Liver (tissue), 9 donors: ENCODE results near the gene HSD3B1. TPM values are rescaled to one million over a fixed set of nuclear protein-coding genes. Genes with fewer than 3 reads are reported as not detected.
A peak's percentile ranks its signal among the peaks of the same experiment; 100 is the strongest.

Experiments
- DNase-seq: peaks from one replicate; pipeline ENCODE4 v3.0.0-alpha.2; 2017; ENCODE audit warnings: low spot score
- H3K27ac ChIP-seq, 2 donors: one replicate each; pipeline ENCODE4 v1.7.0; 2013; ENCODE audit warnings: inconsistent platforms in 2 of 2, low read length in 2 of 2, control low read depth in 1 of 2, low read depth in 1 of 2, mild to moderate bottlenecking in 1 of 2
- H3K27me3 ChIP-seq, 4 donors: one replicate each; pipeline versions ENCODE4 v1.6.1 to v1.7.0; 2013; ENCODE audit warnings: low read length in 3 of 4, inconsistent platforms in 1 of 4, mild to moderate bottlenecking in 1 of 4, moderate library complexity in 1 of 4; ENCODE audit not compliant: control insufficient read depth in 4 of 4, insufficient read depth in 4 of 4
- H3K36me3 ChIP-seq, 4 donors: one replicate each; pipeline versions ENCODE4 v1.6.1 to v1.7.0; 2013; ENCODE audit warnings: low read length in 3 of 4, mild to moderate bottlenecking in 3 of 4, low read depth in 1 of 4, moderate library complexity in 1 of 4; ENCODE audit not compliant: control insufficient read depth in 4 of 4, insufficient read depth in 3 of 4
- H3K4me1 ChIP-seq, 4 donors: one replicate each; pipeline versions ENCODE4 v1.6.1 to v1.7.0; 2013; ENCODE audit warnings: low read length in 3 of 4, mild to moderate bottlenecking in 3 of 4, moderate library complexity in 1 of 4; ENCODE audit not compliant: control insufficient read depth in 4 of 4, insufficient read depth in 4 of 4
- H3K4me3 ChIP-seq, 3 donors: one replicate each; pipeline versions ENCODE4 v1.6.1 to v1.7.0; 2013; ENCODE audit warnings: low read length in 3 of 3, control low read depth in 1 of 3, low read depth in 1 of 3, mild to moderate bottlenecking in 1 of 3
- H3K9ac ChIP-seq, 2 donors: one replicate each; pipeline ENCODE4 v1.7.0; 2013; ENCODE audit warnings: low read length in 2 of 2, mild to moderate bottlenecking in 2 of 2, moderate library complexity in 2 of 2, control low read depth in 1 of 2, low read depth in 1 of 2
- H3K9me3 ChIP-seq, 4 donors: one replicate each; pipeline versions ENCODE4 v1.6.1 to v1.7.0; 2013; ENCODE audit warnings: low read length in 3 of 4; ENCODE audit not compliant: control insufficient read depth in 4 of 4
- ATF3 ChIP-seq: IDR thresholded peaks from 2 replicates; pipeline ENCODE4 v1.6.1; 2016; ENCODE audit warnings: antibody characterized with exemption
- EGR1 ChIP-seq, 2 donors: IDR thresholded peaks; 2 replicates each; pipeline ENCODE4 v1.6.1; 2016 to 2018; ENCODE audit warnings: antibody characterized with exemption in 2 of 2, low read depth in 2 of 2
- FOXA1 ChIP-seq: IDR thresholded peaks from 2 replicates; pipeline ENCODE4 v1.6.1; 2016; ENCODE audit warnings: antibody characterized with exemption
- FOXA2 ChIP-seq: IDR thresholded peaks from 2 replicates; pipeline ENCODE4 v1.6.1; 2016; ENCODE audit warnings: antibody characterized with exemption
- GABPA ChIP-seq, 2 donors: IDR thresholded peaks in 1 of 2; conservative IDR thresholded peaks in 1 of 2; 2 replicates each; pipeline ENCODE4 v1.6.1; 2016; ENCODE audit warnings: antibody characterized with exemption in 2 of 2, mild to moderate bottlenecking in 1 of 2, moderate library complexity in 1 of 2
- HNF4A ChIP-seq, 2 donors: conservative IDR thresholded peaks; 2 replicates each; pipeline ENCODE4 v1.6.1; 2016; ENCODE audit warnings: antibody characterized with exemption in 2 of 2, mild to moderate bottlenecking in 2 of 2
- HNF4G ChIP-seq: IDR thresholded peaks from 2 replicates; pipeline ENCODE4 v1.6.1; 2016; ENCODE audit warnings: antibody characterized with exemption
- JUND ChIP-seq, 2 donors: IDR thresholded peaks; 2 replicates each; pipeline ENCODE4 v1.6.1; 2016; ENCODE audit warnings: antibody characterized with exemption in 2 of 2
- NR2F2 ChIP-seq: IDR thresholded peaks from 2 replicates; pipeline ENCODE4 v1.6.1; 2016; ENCODE audit warnings: antibody characterized with exemption
- RAD21 ChIP-seq, 2 donors: IDR thresholded peaks; 2 replicates each; pipeline ENCODE4 v1.6.1; 2016; ENCODE audit warnings: antibody characterized with exemption in 2 of 2, mild to moderate bottlenecking in 2 of 2
- RXRA ChIP-seq, 2 donors: IDR thresholded peaks; 2 replicates each; pipeline ENCODE4 v1.6.1; 2017 to 2018; ENCODE audit warnings: antibody characterized with exemption in 2 of 2, mild to moderate bottlenecking in 1 of 2
- SP1 ChIP-seq: IDR thresholded peaks from 2 replicates; pipeline ENCODE4 v1.6.1; 2018; ENCODE audit warnings: antibody characterized with exemption, mild to moderate bottlenecking
- TAF1 ChIP-seq: conservative IDR thresholded peaks from 2 replicates; pipeline ENCODE4 v1.6.1; 2016; ENCODE audit warnings: antibody characterized with exemption, mild to moderate bottlenecking
- YY1 ChIP-seq: IDR thresholded peaks from 2 replicates; pipeline ENCODE4 v1.6.1; 2016; ENCODE audit warnings: antibody characterized with exemption, mild to moderate bottlenecking
- WGBS: extraction: QIAGEN DNeasy Blood & Tissue Kit; methylation state at CpG from one replicate; pipeline ENCODE4 v1.1.7; 2013; 5-methylcytosine and 5-hydroxymethylcytosine counted together
- polyA plus RNA-seq, 2 donors: library from polyadenylated mRNA; stranded (reverse) in 1 of 2; unstranded in 1 of 2; fragments of 200-250 nt in 1 of 2; fragments of >200 nt in 1 of 2; fragmentation: Nextera tagmentation in 1 of 2; extraction: Ambion mirVana in 1 of 2; gene quantifications; one replicate each; pipeline versions ENCODE4 v1.2.1 to v1.2.3, GENCODE V29; 2013 to 2015
- total RNA-seq, 2 donors: library from RNA; depleted of rRNA; stranded (reverse); fragments of >200 nt; gene quantifications; one replicate each; pipeline ENCODE4 v1.2.3, GENCODE V29; 2014
- TF ChIP-seq, protein P1 (sequence below): IDR thresholded peaks from 2 replicates; pipeline ENCODE4 v1.6.1; 2016; ENCODE audit warnings: antibody characterized with exemption
- TF ChIP-seq, protein P2 (sequence below): IDR thresholded peaks from 2 replicates; pipeline ENCODE4 v1.6.1; 2016; ENCODE audit warnings: antibody characterized with exemption, mild to moderate bottlenecking
- donor health status: healthy.
- donor health status: healthy.
- donor health status: healthy.
- donor health status: healthy.
- donor health status: healthy.

Gene HSD3B1
- total and polyA plus RNA-seq, 4 donors, result 0.67 TPM; not detected in 3

- DNase-seq, result no peak
- 74% methylated on average over 6 of the region's 6 CpGs for WGBS
These were observed 23.4 kb upstream of the HSD3B1 start for GRCh38 chr1:119483441-119484200.

DNA sequence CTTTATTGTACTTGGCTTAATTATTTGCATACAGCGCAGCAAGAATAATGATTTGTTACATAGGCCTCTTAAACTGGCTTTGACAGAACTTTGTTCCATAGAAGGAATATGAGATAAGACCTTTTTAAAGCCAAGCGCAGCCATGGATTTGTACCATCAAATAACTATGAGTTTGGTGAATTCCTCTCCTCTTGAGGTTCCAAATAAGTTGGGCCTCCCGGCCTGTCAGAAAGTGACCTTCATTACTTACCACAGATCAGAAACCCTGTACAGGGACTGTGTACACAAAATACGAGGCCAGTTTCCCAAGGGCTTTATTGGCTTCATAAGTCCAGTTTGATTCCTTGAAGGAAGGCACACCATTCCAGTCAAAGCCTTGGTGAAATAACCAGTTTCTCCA is 21.8 kb upstream of the HSD3B1 start:
- WGBS, result 70% methylated on average over 4 of the region's 4 CpGs

More at GRCh38 chr1:119483441-119484200, 23.4 kb upstream of the HSD3B1 start:
- peaks cover 0 to 6% (median 2%) of the 10 kb centered on the region in 4 donors for H3K4me1 ChIP-seq
- no peak overlapping the region for H3K27ac ChIP-seq
- no peak overlapping the region for H3K4me3 ChIP-seq
- H3K9me3 ChIP-seq, result no peaks in the 10 kb centered on the region
- H3K27me3 ChIP-seq, result no peaks in the 10 kb centered on the region
- no peak overlapping the region for H3K9ac ChIP-seq
- TF ChIP-seq HNF4A (conservative IDR thresholded peaks at IDR 0.05) (peak in 1 of 2 donors; percentile 33), YY1 (no peak)
- no peaks in the 10 kb centered on the region for H3K36me3 ChIP-seq

GRCh38 chr1:119488216-119488615 is 18.8 kb upstream of the HSD3B1 start:
- no peaks in the 10 kb centered on the region for H3K36me3 ChIP-seq
- peaks cover 0 to 4% (median 1%) of the 10 kb centered on the region in 4 donors for H3K4me1 ChIP-seq
- WGBS, result 43% methylated on average over 4 of the region's 4 CpGs
- DNase-seq, result no peak
- H3K27ac ChIP-seq, result no peak overlapping the region
- no peak for TF ChIP-seq FOXA1
- TF ChIP-seq HNF4A (conservative IDR thresholded peaks at IDR 0.05), result peak in 1 of 2 donors; percentile 9
- TF ChIP-seq, protein P1, sequence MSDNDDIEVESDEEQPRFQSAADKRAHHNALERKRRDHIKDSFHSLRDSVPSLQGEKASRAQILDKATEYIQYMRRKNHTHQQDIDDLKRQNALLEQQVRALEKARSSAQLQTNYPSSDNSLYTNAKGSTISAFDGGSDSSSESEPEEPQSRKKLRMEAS, result no peak
- TF ChIP-seq YY1, result peak; percentile 41
- peak in 1 of 2 donors; percentile 18 for TF ChIP-seq RAD21 (IDR thresholded peaks at IDR 0.05)
- TF ChIP-seq SP1, result no peak
- no peak for TF ChIP-seq RXRA (IDR thresholded peaks at IDR 0.05)
- H3K9me3 ChIP-seq, result no peaks in the 10 kb centered on the region
- no peaks in the 10 kb centered on the region for H3K27me3 ChIP-seq
- no peak overlapping the region for H3K9ac ChIP-seq
- H3K4me3 ChIP-seq, result no peak overlapping the region

More for the DNA sequence above, 21.8 kb upstream of the HSD3B1 start:
- DNase-seq, result no peak
- Histone ChIP-seq H3K9ac (no peak overlapping the region), H3K27me3 (no peaks in the 10 kb centered on the region), H3K36me3 (no peaks in the 10 kb centered on the region), H3K4me3 (no peak overlapping the region), H3K9me3 (no peaks in the 10 kb centered on the region), H3K4me1 (peaks cover 0 to 4% (median 1%) of the 10 kb centered on the region in 4 donors), H3K27ac (no peak overlapping the region)
- TF ChIP-seq FOXA2 (no peak), RXRA (IDR thresholded peaks at IDR 0.05) (no peak), HNF4A (conservative IDR thresholded peaks at IDR 0.05) (no peak), FOXA1 (no peak)

- WGBS, result 90% methylated on average over 2 of the region's 2 CpGs
- Histone ChIP-seq H3K9me3 (no peaks in the 10 kb centered on the region), H3K27me3 (no peaks in the 10 kb centered on the region), H3K4me1 (peaks cover 0 to 4% (median 1%) of the 10 kb centered on the region in 4 donors), H3K4me3 (no peak overlapping the region), H3K27ac (no peak overlapping the region), H3K9ac (no peak overlapping the region), H3K36me3 (no peaks in the 10 kb centered on the region)
- TF ChIP-seq GABPA (IDR thresholded peaks at IDR 0.05 in 1 of 2, conservative IDR thresholded peaks at IDR 0.05 in 1 of 2), result no peak
- no peak for TF ChIP-seq HNF4A (conservative IDR thresholded peaks at IDR 0.05)
- no peak for TF ChIP-seq FOXA2
- no peak for TF ChIP-seq JUND (IDR thresholded peaks at IDR 0.05)
- no peak for TF ChIP-seq SP1
- TF ChIP-seq RXRA (IDR thresholded peaks at IDR 0.05), result no peak
- no peak for TF ChIP-seq EGR1 (IDR thresholded peaks at IDR 0.05; ENCODE audit: low read depth in 2 of 2)
- TF ChIP-seq FOXA1, result no peak
- TF ChIP-seq, protein P1, result no peak
- TF ChIP-seq ATF3, result no peak
- TF ChIP-seq HNF4G, result no peak
- TF ChIP-seq YY1, result no peak
- TF ChIP-seq, protein P2, sequence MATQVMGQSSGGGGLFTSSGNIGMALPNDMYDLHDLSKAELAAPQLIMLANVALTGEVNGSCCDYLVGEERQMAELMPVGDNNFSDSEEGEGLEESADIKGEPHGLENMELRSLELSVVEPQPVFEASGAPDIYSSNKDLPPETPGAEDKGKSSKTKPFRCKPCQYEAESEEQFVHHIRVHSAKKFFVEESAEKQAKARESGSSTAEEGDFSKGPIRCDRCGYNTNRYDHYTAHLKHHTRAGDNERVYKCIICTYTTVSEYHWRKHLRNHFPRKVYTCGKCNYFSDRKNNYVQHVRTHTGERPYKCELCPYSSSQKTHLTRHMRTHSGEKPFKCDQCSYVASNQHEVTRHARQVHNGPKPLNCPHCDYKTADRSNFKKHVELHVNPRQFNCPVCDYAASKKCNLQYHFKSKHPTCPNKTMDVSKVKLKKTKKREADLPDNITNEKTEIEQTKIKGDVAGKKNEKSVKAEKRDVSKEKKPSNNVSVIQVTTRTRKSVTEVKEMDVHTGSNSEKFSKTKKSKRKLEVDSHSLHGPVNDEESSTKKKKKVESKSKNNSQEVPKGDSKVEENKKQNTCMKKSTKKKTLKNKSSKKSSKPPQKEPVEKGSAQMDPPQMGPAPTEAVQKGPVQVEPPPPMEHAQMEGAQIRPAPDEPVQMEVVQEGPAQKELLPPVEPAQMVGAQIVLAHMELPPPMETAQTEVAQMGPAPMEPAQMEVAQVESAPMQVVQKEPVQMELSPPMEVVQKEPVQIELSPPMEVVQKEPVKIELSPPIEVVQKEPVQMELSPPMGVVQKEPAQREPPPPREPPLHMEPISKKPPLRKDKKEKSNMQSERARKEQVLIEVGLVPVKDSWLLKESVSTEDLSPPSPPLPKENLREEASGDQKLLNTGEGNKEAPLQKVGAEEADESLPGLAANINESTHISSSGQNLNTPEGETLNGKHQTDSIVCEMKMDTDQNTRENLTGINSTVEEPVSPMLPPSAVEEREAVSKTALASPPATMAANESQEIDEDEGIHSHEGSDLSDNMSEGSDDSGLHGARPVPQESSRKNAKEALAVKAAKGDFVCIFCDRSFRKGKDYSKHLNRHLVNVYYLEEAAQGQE, result no peak
- TF ChIP-seq NR2F2, result no peak
- no peak for TF ChIP-seq TAF1
- TF ChIP-seq RAD21 (IDR thresholded peaks at IDR 0.05), result no peak
- DNase-seq, result no peak
These were observed 17.8 kb upstream of the HSD3B1 start for GRCh38 chr1:119489201-119489600.
